IMR-90 (cell line): Measurements from ENCODE around the gene PKP3. TPM values are rescaled to one million over a fixed set of nuclear protein-coding genes. Genes with fewer than 3 reads are reported as not detected.

ENCODE experiments used
- ATAC-seq: fragments of 200-7000 bp; cut with Tn5 transposase; 2 replicates; pipeline ENCODE4 v1.9.1; 2020; ENCODE audit warnings: low read depth, mild to moderate bottlenecking, moderate library complexity
- BruUV-seq: library from RNA; stranded (reverse); fragments of 400-500 nt; replicated peaks from 2 replicates; lab custom pipeline; 2021; lab: Mats Ljungman, UMichigan
- CTCF ChIA-PET: fragments of 300-600 bp; formaldehyde crosslinking; extraction: SDS; loops from one replicate; lab custom pipeline; 2021; ENCODE audit warnings: antibody characterized with exemption; lab: Yijun Ruan, JAX
- POLR2A ChIA-PET: fragments of 300-600 bp; sonication (Branson Sonifier 250); formaldehyde crosslinking; loops from one replicate; lab custom pipeline; 2022; ENCODE audit warnings: antibody characterized with exemption; ENCODE audit not compliant: unreplicated experiment; lab: Charles Lee
- DNase-seq: peaks from one replicate; pipeline ENCODE4 v3.0.0; 2013
- H2AFZ ChIP-seq: replicated peaks from 2 replicates; pipeline ENCODE3; 2013; ENCODE audit warnings: low read length, mild to moderate bottlenecking; ENCODE audit not compliant: poor library complexity
- H2AK5ac ChIP-seq: 2 replicates; pipeline ENCODE4 v1.6.1; 2013; ENCODE audit warnings: low read depth, low read length, inconsistent platforms
- H2AK9ac ChIP-seq: replicated peaks from 2 replicates; pipeline ENCODE3; 2013; ENCODE audit warnings: mild to moderate bottlenecking, low read depth, low read length, moderate library complexity; ENCODE audit not compliant: poor library complexity
- H2BK120ac ChIP-seq: 2 replicates; pipeline ENCODE4 v1.6.1; 2013; ENCODE audit warnings: low read depth, low read length, inconsistent platforms
- H2BK15ac ChIP-seq: 3 replicates; pipeline ENCODE4 v1.6.1; 2013; ENCODE audit warnings: low read depth, low read length, inconsistent platforms
- H2BK20ac ChIP-seq: 2 replicates; pipeline ENCODE4 v1.6.1; 2013; ENCODE audit warnings: low read depth, mild to moderate bottlenecking, inconsistent platforms, low read length, moderate library complexity
- H2BK5ac ChIP-seq: 2 replicates; pipeline ENCODE4 v1.6.1; 2013; ENCODE audit warnings: mild to moderate bottlenecking, low read depth, low read length, inconsistent platforms; ENCODE audit not compliant: poor library complexity, severe bottlenecking
- H3K14ac ChIP-seq: replicated peaks from 2 replicates; pipeline ENCODE4 v1.6.1; 2013; ENCODE audit warnings: low read depth, low read length, inconsistent platforms
- H3K18ac ChIP-seq: 2 replicates; pipeline ENCODE4 v1.6.1; 2013; ENCODE audit warnings: low read depth, low read length, control low read depth
- H3K23ac ChIP-seq: 2 replicates; pipeline ENCODE4 v1.6.1; 2013; ENCODE audit warnings: low read depth, low read length, inconsistent platforms
- H3K27ac ChIP-seq: 2 replicates; pipeline ENCODE4 v1.5.1; 2013; ENCODE audit warnings: mild to moderate bottlenecking, control low read depth, low read length; ENCODE audit not compliant: insufficient read depth
- H3K27me3 ChIP-seq: 2 replicates; pipeline ENCODE4 v1.6.1; 2013; ENCODE audit warnings: low read length; ENCODE audit not compliant: control insufficient read depth, insufficient read depth
- H3K36me3 ChIP-seq: 2 replicates; pipeline ENCODE4 v1.6.1; 2013; ENCODE audit warnings: low read length, mixed read lengths; ENCODE audit not compliant: control insufficient read depth, insufficient read depth
- H3K4ac ChIP-seq: 2 replicates; pipeline ENCODE4 v1.6.1; 2013; ENCODE audit warnings: low read depth, low read length, inconsistent platforms
- H3K4me1 ChIP-seq: 2 replicates; pipeline ENCODE4 v1.6.1; 2013; ENCODE audit warnings: low read length, mixed read lengths; ENCODE audit not compliant: control insufficient read depth, insufficient read depth
- H3K4me2 ChIP-seq: 2 replicates; pipeline ENCODE4 v1.6.1; 2013; ENCODE audit warnings: low read depth, mild to moderate bottlenecking, control low read depth, low read length, moderate library complexity
- H3K4me3 ChIP-seq: 2 replicates; pipeline ENCODE4 v1.5.1; 2013; ENCODE audit warnings: low read depth, mild to moderate bottlenecking, control low read depth, low read length, moderate library complexity; ENCODE audit not compliant: insufficient read depth
- H3K56ac ChIP-seq: 2 replicates; pipeline ENCODE4 v1.6.1; 2013; ENCODE audit warnings: low read length, inconsistent platforms; ENCODE audit not compliant: insufficient read depth; ENCODE audit errors: extremely low read depth
- H3K79me1 ChIP-seq, 2 experiments: 2 replicates each; pipeline ENCODE4 v1.6.1; 2013; ENCODE audit warnings: low read length in 2 of 2, inconsistent platforms in 1 of 2, low read depth in 1 of 2
- H3K9ac ChIP-seq: 2 replicates; pipeline ENCODE4 v1.6.1; 2013; ENCODE audit warnings: low read depth, low read length, control low read depth
- H3K9me1 ChIP-seq: 2 replicates; pipeline ENCODE4 v1.6.1; 2013; ENCODE audit warnings: low read length, inconsistent platforms; ENCODE audit not compliant: insufficient read depth
- H3K9me3 ChIP-seq: 2 replicates; pipeline ENCODE4 v1.6.1; 2013; ENCODE audit warnings: low read length; ENCODE audit not compliant: control insufficient read depth, insufficient read depth
- H4K20me1 ChIP-seq: 2 replicates; pipeline ENCODE4 v1.6.1; 2013; ENCODE audit warnings: low read length, inconsistent platforms; ENCODE audit not compliant: insufficient read depth
- H4K5ac ChIP-seq: 2 replicates; pipeline ENCODE4 v1.6.1; 2013; ENCODE audit warnings: mild to moderate bottlenecking, low read depth, low read length, control low read depth
- H4K8ac ChIP-seq, 2 experiments: 2 replicates each; pipeline ENCODE4 v1.6.1; 2013; ENCODE audit warnings: low read depth in 2 of 2, low read length in 2 of 2, control low read depth in 1 of 2, inconsistent platforms in 1 of 2
- H4K91ac ChIP-seq: 2 replicates; pipeline ENCODE4 v1.6.1; 2013; ENCODE audit warnings: low read depth, low read length, inconsistent platforms; ENCODE audit not compliant: insufficient read depth
- CEBPB ChIP-seq: IDR thresholded peaks from 2 replicates; pipeline ENCODE4 v1.6.1; 2012; ENCODE audit warnings: low read depth, low read length, improper control_type of control experiment
- ELK1 ChIP-seq: fragments of 150-350 bp; IDR thresholded peaks from 2 replicates; pipeline ENCODE4 v1.6.1; 2016; ENCODE audit warnings: low read depth, mild to moderate bottlenecking, low read length, moderate library complexity, borderline replicate concordance
- MAZ ChIP-seq: IDR thresholded peaks from 2 replicates; pipeline ENCODE4 v1.6.1; 2012; ENCODE audit warnings: low read depth, mild to moderate bottlenecking, low read length, improper control_type of control experiment, moderate library complexity, borderline replicate concordance
- NFE2L2 ChIP-seq: fragments of 150-350 bp; IDR thresholded peaks from 2 replicates; pipeline ENCODE4 v1.6.1; 2016; ENCODE audit warnings: low read depth, mild to moderate bottlenecking, low read length
- SMC3 ChIP-seq: fragments of 150-350 bp; IDR thresholded peaks from 2 replicates; pipeline ENCODE4 v1.6.1; 2016; ENCODE audit warnings: low read depth, mild to moderate bottlenecking, antibody characterized with exemption, low read length, moderate library complexity
- WGBS, 2 experiments: methylation state at CpG; one replicate each; pipeline versions ENCODE4 v1.1.5 to v1.1.7; 2013; ENCODE audit warnings: missing lambda C conversion rate in 2 of 2; ENCODE audit not compliant: insufficient read length in 1 of 2; ENCODE audit errors: extremely low coverage in 2 of 2; 5-methylcytosine and 5-hydroxymethylcytosine counted together
- dilution Hi-C: fragments of 300-500 bp; cut with HindIII; formaldehyde crosslinking; loops from one replicate; pipeline ENCODE4 v1.14.3; 2018; ENCODE audit warnings: low sequenced_read_pairs; ENCODE audit not compliant: unreplicated experiment
- in situ Hi-C: fragments of 300-500 bp; cut with MboI; formaldehyde crosslinking; loops from 3 replicates; pipeline ENCODE4 v1.14.3; 2019; ENCODE audit warnings: low sequenced_read_pairs, inconsistent platforms, mixed read lengths
- intact Hi-C: fragments of 100-400 bp; cut with micrococcal nuclease; formaldehyde crosslinking; loops from 2 replicates; pipeline ENCODE4 v1.10.0; 2022
- polyA plus RNA-seq, 3 experiments: library from polyadenylated mRNA; depleted of rRNA; stranded (reverse); fragments of >200 nt; gene quantifications; 2 replicates each; pipeline ENCODE4 v1.2.3, GENCODE V29; 2012; ENCODE audit warnings: low replicate concordance in 1 of 3
- total RNA-seq: library from RNA; depleted of rRNA; stranded (reverse); fragments of >200 nt; gene quantifications from 2 replicates; pipeline ENCODE4 v1.2.3, GENCODE V29; 2012

The PKP3 gene
- total and polyA plus RNA-seq, 2 of the 4 experiments (the other 2 are of a cell fraction) = 1.5 to 2.2 TPM

DNA sequence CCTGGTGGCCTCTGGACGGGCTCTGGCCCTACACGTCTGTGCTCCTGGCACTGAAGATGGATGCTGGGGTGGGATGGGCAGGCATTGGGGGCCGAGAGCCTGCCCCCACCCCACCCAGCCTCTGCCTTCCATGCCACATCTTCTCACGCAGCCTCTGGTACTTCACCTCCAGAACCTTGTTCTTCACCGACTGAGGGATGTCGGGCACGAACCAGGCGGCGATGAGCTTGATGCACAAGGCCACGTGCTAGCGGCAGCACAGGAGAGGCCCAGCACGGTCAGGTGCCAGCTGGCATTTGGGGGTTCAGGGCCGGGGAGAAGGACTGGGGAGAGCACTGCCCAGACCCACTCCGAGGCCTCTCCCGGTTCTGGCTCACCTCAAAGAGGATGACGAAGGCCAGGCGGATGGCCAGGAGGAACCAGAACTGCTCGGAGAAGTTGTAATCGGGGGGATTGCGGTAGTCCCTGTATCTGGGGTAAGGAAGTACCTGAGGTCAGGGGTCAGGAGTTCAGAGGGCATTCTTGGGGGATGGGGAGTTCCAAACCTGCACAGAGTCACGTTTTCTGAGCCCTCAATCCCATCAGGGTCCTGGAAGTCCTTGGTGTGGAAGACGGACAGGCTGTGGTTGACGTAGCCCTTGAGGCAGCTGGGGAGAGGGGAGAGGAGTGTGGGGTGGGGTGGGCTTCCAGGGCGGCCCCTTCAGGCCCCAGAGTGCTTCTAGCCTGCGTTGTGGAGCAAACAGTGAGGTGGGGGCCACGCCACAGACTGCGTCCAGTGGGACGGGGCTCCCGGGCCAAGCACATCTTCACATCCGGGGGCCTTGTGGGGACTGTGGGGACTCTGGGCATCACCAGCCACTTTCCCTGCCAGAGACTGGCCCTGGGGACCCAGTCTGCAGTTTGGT, 24.6 kb downstream of the PKP3 start (continued):
- TF ChIP-seq MAZ = no peak

- Histone ChIP-seq H2BK5ac (no peak overlapping the region), H3K27me3 (peaks cover 43% of the 10 kb centered on the region), H2BK20ac (no peak overlapping the region), H3K9me3 (no peaks in the 10 kb centered on the region), H3K4me2 (no peak overlapping the region), H4K8ac (no peak overlapping the region), H3K14ac (no peak overlapping the region), H3K4me1 (peaks cover 14% of the 10 kb centered on the region), H3K79me1 (no peaks in the 10 kb centered on the region), H3K4me3 (no peak overlapping the region), H3K56ac (no peak overlapping the region), H4K91ac (no peak overlapping the region), H2BK120ac (no peak overlapping the region), H3K4ac (no peak overlapping the region), H2BK15ac (no peak overlapping the region), H3K18ac (no peak overlapping the region), H3K9ac (no peak overlapping the region), H2AK5ac (no peak overlapping the region), H3K9me1 (0 out of 2 replicates have a peak, but pooled peaks cover 5% of the 10 kb centered on the region), H3K23ac (no peak overlapping the region), H3K36me3 (no peaks in the 10 kb centered on the region), H2AK9ac (peak overlapping the region; percentile 63), H4K5ac (no peak overlapping the region), H3K27ac (no peak overlapping the region), H2AFZ (no peak overlapping the region), H4K20me1 (no peaks in the 10 kb centered on the region)
- intact Hi-C loops = no loop called here
- BruUV-seq = no TSS peak
- CTCF ChIA-PET = no interaction called here
- no peak for DNase-seq
- dilution Hi-C loops = no loop called here
- POLR2A ChIA-PET = no interaction called here
- 83% methylated on average over 15 of the region's 20 CpGs; no CpG with 5 or more reads in 1 of the 2 experiments for WGBS, 2 experiments
- ATAC-seq = no peak
- in situ Hi-C loops = no loop called here
- TF ChIP-seq SMC3 (no peak), CEBPB (no peak), NFE2L2 (no peak), ELK1 (no peak)
These were observed 25.4 kb downstream of the PKP3 start for GRCh38 chr11:419248-420005.
